Esophagus squamous epithelium (tissue), 4 donors: ENCODE data around the gene LRCH4.
"Not testable (repeated sequence)": the region's sequence is repeated elsewhere in the genome, so short reads cannot be mapped to it uniquely, and the experiment has no call there.

Experiments
- POLR2A ChIP-seq, 4 donors: fragments of 450-650 bp; IDR thresholded peaks; one replicate each; pipeline ENCODE4 v1.6.1; 2017; ENCODE audit warnings: antibody characterized with exemption in 4 of 4, mild to moderate bottlenecking in 4 of 4, moderate library complexity in 3 of 4
- TF ChIP-seq, protein P1 (sequence below), 6 experiments: fragments of 450-650 bp in 4 of 6; fragments of 200-600 bp in 2 of 6; sonication (generic) in 2 of 6; IDR thresholded peaks; one replicate each; pipeline ENCODE4 v1.5.1; 2016 to 2019; ENCODE audit warnings: antibody characterized with exemption in 6 of 6, mild to moderate bottlenecking in 4 of 6, moderate library complexity in 4 of 6

DNA sequence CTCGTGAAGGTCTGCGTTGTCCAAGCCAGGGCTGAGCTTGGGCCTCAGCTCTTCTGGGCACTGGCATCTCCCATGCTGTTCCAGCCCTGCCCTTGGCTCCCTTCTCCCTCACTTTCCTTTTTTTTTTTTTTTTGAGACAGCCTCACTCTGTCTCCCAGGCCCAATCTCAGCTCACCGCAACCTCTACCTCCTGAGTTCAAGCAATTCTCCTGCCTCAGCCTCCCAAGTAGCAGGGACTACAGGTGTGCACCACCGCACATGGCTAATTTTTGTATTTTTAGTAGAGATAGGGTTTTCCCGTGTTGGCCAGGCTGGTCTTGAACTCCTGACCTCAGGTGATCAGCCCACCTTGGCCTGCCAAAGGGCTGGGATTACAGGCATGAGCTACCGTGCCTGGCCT, 21.5 kb downstream of the LRCH4 start:
- TF ChIP-seq, protein P1, sequence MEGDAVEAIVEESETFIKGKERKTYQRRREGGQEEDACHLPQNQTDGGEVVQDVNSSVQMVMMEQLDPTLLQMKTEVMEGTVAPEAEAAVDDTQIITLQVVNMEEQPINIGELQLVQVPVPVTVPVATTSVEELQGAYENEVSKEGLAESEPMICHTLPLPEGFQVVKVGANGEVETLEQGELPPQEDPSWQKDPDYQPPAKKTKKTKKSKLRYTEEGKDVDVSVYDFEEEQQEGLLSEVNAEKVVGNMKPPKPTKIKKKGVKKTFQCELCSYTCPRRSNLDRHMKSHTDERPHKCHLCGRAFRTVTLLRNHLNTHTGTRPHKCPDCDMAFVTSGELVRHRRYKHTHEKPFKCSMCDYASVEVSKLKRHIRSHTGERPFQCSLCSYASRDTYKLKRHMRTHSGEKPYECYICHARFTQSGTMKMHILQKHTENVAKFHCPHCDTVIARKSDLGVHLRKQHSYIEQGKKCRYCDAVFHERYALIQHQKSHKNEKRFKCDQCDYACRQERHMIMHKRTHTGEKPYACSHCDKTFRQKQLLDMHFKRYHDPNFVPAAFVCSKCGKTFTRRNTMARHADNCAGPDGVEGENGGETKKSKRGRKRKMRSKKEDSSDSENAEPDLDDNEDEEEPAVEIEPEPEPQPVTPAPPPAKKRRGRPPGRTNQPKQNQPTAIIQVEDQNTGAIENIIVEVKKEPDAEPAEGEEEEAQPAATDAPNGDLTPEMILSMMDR (IDR thresholded peaks at IDR 0.05), result not testable (repeated sequence)
- TF ChIP-seq POLR2A (IDR thresholded peaks at IDR 0.05), result not testable (repeated sequence)
